Thyroid gland (tissue), 4 donors: ENCODE data around the gene PEX14.

Experiments
- POLR2A ChIP-seq, 2 donors: fragments of 450-650 bp; IDR thresholded peaks; one replicate each; pipeline ENCODE4 v1.6.1; 2017; ENCODE audit warnings: antibody characterized with exemption in 2 of 2, mild to moderate bottlenecking in 2 of 2, moderate library complexity in 1 of 2
- TF ChIP-seq, protein P1 (sequence below), 6 experiments: fragments of 200-600 bp in 3 of 6; fragments of 450-650 bp in 3 of 6; sonication (generic) in 3 of 6; IDR thresholded peaks; one replicate each; pipeline ENCODE4 v1.5.1; 2016 to 2019; ENCODE audit warnings: antibody characterized with exemption in 6 of 6, mild to moderate bottlenecking in 2 of 6, inconsistent platforms in 1 of 6, moderate library complexity in 1 of 6

DNA sequence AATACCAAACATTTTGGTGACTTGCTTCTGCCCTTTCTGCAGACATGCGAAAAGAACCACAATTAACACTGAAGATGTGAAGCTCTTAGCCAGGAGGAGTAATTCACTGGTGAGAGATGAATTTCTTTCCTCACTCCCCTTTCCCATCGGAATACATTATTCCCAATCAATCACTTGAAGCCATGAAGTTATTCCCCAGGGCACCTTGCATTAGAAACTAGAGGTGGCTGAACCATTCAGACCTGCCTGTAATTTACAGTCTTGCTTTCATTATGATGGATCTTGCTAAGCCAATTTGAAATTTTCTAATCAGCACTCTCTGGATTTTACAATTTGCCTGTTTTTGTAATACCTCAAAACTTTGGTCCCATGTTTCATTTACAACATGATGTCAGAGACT is 34.4 kb upstream of the PEX14 start:
- TF ChIP-seq, protein P1, sequence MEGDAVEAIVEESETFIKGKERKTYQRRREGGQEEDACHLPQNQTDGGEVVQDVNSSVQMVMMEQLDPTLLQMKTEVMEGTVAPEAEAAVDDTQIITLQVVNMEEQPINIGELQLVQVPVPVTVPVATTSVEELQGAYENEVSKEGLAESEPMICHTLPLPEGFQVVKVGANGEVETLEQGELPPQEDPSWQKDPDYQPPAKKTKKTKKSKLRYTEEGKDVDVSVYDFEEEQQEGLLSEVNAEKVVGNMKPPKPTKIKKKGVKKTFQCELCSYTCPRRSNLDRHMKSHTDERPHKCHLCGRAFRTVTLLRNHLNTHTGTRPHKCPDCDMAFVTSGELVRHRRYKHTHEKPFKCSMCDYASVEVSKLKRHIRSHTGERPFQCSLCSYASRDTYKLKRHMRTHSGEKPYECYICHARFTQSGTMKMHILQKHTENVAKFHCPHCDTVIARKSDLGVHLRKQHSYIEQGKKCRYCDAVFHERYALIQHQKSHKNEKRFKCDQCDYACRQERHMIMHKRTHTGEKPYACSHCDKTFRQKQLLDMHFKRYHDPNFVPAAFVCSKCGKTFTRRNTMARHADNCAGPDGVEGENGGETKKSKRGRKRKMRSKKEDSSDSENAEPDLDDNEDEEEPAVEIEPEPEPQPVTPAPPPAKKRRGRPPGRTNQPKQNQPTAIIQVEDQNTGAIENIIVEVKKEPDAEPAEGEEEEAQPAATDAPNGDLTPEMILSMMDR (IDR thresholded peaks at IDR 0.05), result no peak
- no peak for TF ChIP-seq POLR2A (IDR thresholded peaks at IDR 0.05)
